MM.1S (cell line): Measurements from ENCODE around the gene PRR5.

ENCODE experiments used
- DNase-seq: peaks from one replicate; pipeline ENCODE4 v3.0.0-alpha.2; 2015
- H2AFZ ChIP-seq: fragments of 300-600 bp; sonication (generic); 2 replicates; pipeline ENCODE4 v1.6.0; 2016; ENCODE audit warnings: antibody characterized with exemption, low read length
- H3F3A ChIP-seq: fragments of 300-600 bp; sonication (generic); 2 replicates; pipeline ENCODE4 v1.6.1; 2016; ENCODE audit warnings: mild to moderate bottlenecking, antibody characterized with exemption, low read length, moderate library complexity, mixed read lengths; ENCODE audit not compliant: insufficient read depth
- H3K27ac ChIP-seq: fragments of 300-600 bp; sonication (generic); 2 replicates; pipeline ENCODE4 v1.5.1; 2016; ENCODE audit warnings: mild to moderate bottlenecking, low read length
- H3K27me3 ChIP-seq: fragments of 300-600 bp; sonication (generic); replicated peaks from 2 replicates; pipeline ENCODE4 v1.6.0; 2016; ENCODE audit warnings: low read length; ENCODE audit not compliant: insufficient read depth
- H3K36me3 ChIP-seq: fragments of 300-600 bp; sonication (generic); replicated peaks from 2 replicates; pipeline ENCODE4 v1.6.1; 2016; ENCODE audit warnings: mild to moderate bottlenecking, low read length, mixed read lengths; ENCODE audit not compliant: insufficient read depth
- H3K4me1 ChIP-seq: fragments of 300-600 bp; sonication (generic); 2 replicates; pipeline ENCODE4 v1.6.1; 2016; ENCODE audit warnings: low read length, mixed read lengths
- H3K4me2 ChIP-seq: fragments of 300-600 bp; sonication (generic); 2 replicates; pipeline ENCODE4 v1.6.0; 2016; ENCODE audit warnings: low read depth, low read length
- H3K4me3 ChIP-seq: fragments of 300-600 bp; sonication (generic); 2 replicates; pipeline ENCODE4 v1.5.1; 2016; ENCODE audit warnings: low read length, mixed read lengths
- H3K79me2 ChIP-seq: fragments of 300-600 bp; sonication (generic); 2 replicates; pipeline ENCODE4 v1.6.1; 2016; ENCODE audit warnings: mixed run types, low read length, mixed read lengths
- H3K9ac ChIP-seq: fragments of 300-600 bp; sonication (generic); 2 replicates; pipeline ENCODE4 v1.6.1; 2016; ENCODE audit warnings: low read length, mixed read lengths
- H3K9me2 ChIP-seq: fragments of 300-600 bp; sonication (generic); replicated peaks from 2 replicates; pipeline ENCODE4 v1.6.1; 2016; ENCODE audit warnings: mild to moderate bottlenecking, low read length, mixed read lengths; ENCODE audit not compliant: insufficient read depth
- H3K9me3 ChIP-seq: fragments of 300-600 bp; sonication (generic); replicated peaks from 2 replicates; pipeline ENCODE4 v1.6.1; 2016; ENCODE audit warnings: mild to moderate bottlenecking, low read length, mixed read lengths; ENCODE audit not compliant: insufficient read depth
- H4K20me1 ChIP-seq: fragments of 300-600 bp; sonication (generic); 2 replicates; pipeline ENCODE4 v1.6.1; 2016; ENCODE audit warnings: mild to moderate bottlenecking, low read length, moderate library complexity, mixed read lengths; ENCODE audit not compliant: insufficient read depth
- EZH2 ChIP-seq: fragments of 300-600 bp; sonication (generic); optimal IDR thresholded peaks from 2 replicates; pipeline ENCODE3; 2017; ENCODE audit warnings: low read depth, mild to moderate bottlenecking, antibody characterized with exemption, low read length, mixed read lengths
- EZH2phosphoT487 ChIP-seq: fragments of 300-600 bp; sonication (generic); IDR thresholded peaks from 2 replicates; pipeline ENCODE4 v1.6.1; 2018; ENCODE audit warnings: antibody characterized with exemption, low read length
- TF ChIP-seq, protein P1 (sequence below): fragments of 300-600 bp; sonication (generic); IDR thresholded peaks from 2 replicates; pipeline ENCODE4 v1.5.1; 2016; ENCODE audit warnings: antibody characterized with exemption, low read length, mixed read lengths

The PRR5 gene

DNA sequence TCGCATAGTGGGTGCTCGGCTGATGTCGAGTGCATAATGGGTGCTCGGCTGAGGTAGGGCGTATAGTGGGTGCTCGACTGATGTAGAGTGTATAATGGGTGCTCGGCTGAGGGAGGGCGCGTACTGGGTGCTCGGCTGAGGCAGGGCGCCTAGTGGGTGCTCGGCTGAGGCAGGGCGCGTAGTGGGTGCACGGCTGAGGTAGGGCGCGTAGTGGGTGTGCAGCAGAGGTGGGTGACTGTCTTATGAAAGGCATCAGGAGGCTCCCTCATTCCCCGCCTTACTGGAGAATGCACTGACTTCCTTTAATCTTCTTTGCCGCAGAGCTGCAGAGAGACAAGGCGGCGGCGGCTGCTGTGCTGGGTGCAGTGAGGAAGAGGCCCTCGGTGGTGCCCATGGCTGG, 84.1 kb downstream of the PRR5 start:
- Histone ChIP-seq H3K27ac (no peak overlapping the region), H3K36me3 (no peaks in the 10 kb centered on the region), H3K9me2 (no peaks in the 10 kb centered on the region), H4K20me1 (no peaks in the 10 kb centered on the region), H3K27me3 (peaks cover 86% of the 10 kb centered on the region), H3K4me2 (no peak overlapping the region), H3K4me3 (no peak overlapping the region), H3K4me1 (no peaks in the 10 kb centered on the region), H3K79me2 (no peaks in the 10 kb centered on the region), H3F3A (no peaks in the 10 kb centered on the region), H3K9ac (no peak overlapping the region), H2AFZ (no peak overlapping the region), H3K9me3 (no peaks in the 10 kb centered on the region)
- DNase-seq = no peak
- TF ChIP-seq EZH2phosphoT487 (no peak), EZH2 (no peak)
- TF ChIP-seq, protein P1, sequence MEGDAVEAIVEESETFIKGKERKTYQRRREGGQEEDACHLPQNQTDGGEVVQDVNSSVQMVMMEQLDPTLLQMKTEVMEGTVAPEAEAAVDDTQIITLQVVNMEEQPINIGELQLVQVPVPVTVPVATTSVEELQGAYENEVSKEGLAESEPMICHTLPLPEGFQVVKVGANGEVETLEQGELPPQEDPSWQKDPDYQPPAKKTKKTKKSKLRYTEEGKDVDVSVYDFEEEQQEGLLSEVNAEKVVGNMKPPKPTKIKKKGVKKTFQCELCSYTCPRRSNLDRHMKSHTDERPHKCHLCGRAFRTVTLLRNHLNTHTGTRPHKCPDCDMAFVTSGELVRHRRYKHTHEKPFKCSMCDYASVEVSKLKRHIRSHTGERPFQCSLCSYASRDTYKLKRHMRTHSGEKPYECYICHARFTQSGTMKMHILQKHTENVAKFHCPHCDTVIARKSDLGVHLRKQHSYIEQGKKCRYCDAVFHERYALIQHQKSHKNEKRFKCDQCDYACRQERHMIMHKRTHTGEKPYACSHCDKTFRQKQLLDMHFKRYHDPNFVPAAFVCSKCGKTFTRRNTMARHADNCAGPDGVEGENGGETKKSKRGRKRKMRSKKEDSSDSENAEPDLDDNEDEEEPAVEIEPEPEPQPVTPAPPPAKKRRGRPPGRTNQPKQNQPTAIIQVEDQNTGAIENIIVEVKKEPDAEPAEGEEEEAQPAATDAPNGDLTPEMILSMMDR = no peak

DNA sequence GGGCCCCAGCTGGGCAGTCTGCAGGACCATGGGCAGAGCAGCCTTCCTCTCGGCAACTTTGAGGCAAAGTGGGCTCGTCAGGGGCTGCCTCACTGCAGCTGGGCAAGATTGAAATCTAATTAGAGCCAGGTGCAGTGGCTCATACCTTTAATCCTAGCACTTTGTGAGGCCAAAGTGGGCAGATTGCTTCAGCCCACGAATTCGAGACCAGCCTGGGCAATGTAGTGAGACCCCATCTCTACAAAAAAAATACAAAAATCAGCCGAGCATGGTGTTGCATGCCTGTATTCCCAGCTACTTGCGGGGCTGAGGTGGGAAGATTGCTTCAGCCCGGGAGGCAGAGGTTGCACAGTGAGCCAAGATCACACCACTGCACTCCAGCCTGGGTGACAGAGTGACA, 84.6 kb downstream of the PRR5 start:
- no peaks in the 10 kb centered on the region for H3K36me3 ChIP-seq
- H3K27ac ChIP-seq = no peak overlapping the region
- H2AFZ ChIP-seq = no peak overlapping the region
- no peaks in the 10 kb centered on the region for H3K9me3 ChIP-seq
- H3K4me2 ChIP-seq = no peak overlapping the region
- DNase-seq = no peak
- no peak overlapping the region for H3K9ac ChIP-seq
- no peaks in the 10 kb centered on the region for H3F3A ChIP-seq
- H4K20me1 ChIP-seq = no peaks in the 10 kb centered on the region
- H3K4me3 ChIP-seq = no peak overlapping the region
- H3K9me2 ChIP-seq = no peaks in the 10 kb centered on the region
- H3K27me3 ChIP-seq = peaks cover 90% of the 10 kb centered on the region
- TF ChIP-seq EZH2 (no peak), EZH2phosphoT487 (no peak)
- TF ChIP-seq, protein P1 = no peak
- no peaks in the 10 kb centered on the region for H3K79me2 ChIP-seq
- no peaks in the 10 kb centered on the region for H3K4me1 ChIP-seq
